GM19324 (cell line): ENCODE measurements around the gene DGKQ.

Experiments
- ATAC-seq: cut with Tn5 transposase; IDR thresholded peaks from one replicate; pipeline ENCODE4 v1.9.1; 2021; ENCODE audit warnings: mild to moderate bottlenecking, moderate library complexity; ENCODE audit not compliant: unreplicated experiment, low FRiP score

DGKQ gene

GRCh38 chr4:996030-996996, 22.9 kb upstream of the DGKQ start:
- ATAC-seq: no peak

- no peak for ATAC-seq
Observed at GRCh38 chr4:995311-996026, 22.1 kb upstream of the DGKQ start.

GRCh38 chr4:993111-994029, 20.0 kb upstream of the DGKQ start, which contains the start of gene SLC26A1:
Gene SLC26A1 (minus strand): TSS chr4:993404. CDS start chr4:991703, 1,701 bp downstream.
- ATAC-seq: no peak

- ATAC-seq: no peak
Observed at GRCh38 chr4:992297-993110, 19.1 kb upstream of the DGKQ start.

GRCh38 chr4:991451-992296, 18.3 kb upstream of the DGKQ start:
- no peak for ATAC-seq

- no peak for ATAC-seq
Observed at GRCh38 chr4:990746-991367, 17.5 kb upstream of the DGKQ start.

- no peak for ATAC-seq
Observed at GRCh38 chr4:989722-990471, 16.5 kb upstream of the DGKQ start.

GRCh38 chr4:988726-989721, 15.7 kb upstream of the DGKQ start:
- ATAC-seq: no peak

- ATAC-seq: no peak
Observed at GRCh38 chr4:987624-988513, 14.5 kb upstream of the DGKQ start.

GRCh38 chr4:986879-987623, 13.7 kb upstream of the DGKQ start, which contains the start of gene IDUA:
Gene IDUA (plus strand): TSS chr4:987044. CDS start chr4:987085, 41 bp downstream.
- peak; percentile 71 for ATAC-seq

GRCh38 chr4:986428-986878, 13.1 kb upstream of the DGKQ start:
- peak; percentile 17 for ATAC-seq

- ATAC-seq: no peak
Observed at GRCh38 chr4:985123-985830, 11.9 kb upstream of the DGKQ start.

- no peak for ATAC-seq
Observed at GRCh38 chr4:984336-985054, 11.1 kb upstream of the DGKQ start.
